HTERT RPE-1 (cell line): ENCODE results near the gene DPH6.
"Not testable (repeated sequence)": the region's sequence is repeated elsewhere in the genome, so short reads cannot be mapped to it uniquely, and the experiment has no call there.

Experiments used
- in situ Hi-C: fragments of 300-500 bp; cut with MboI; formaldehyde crosslinking; loops from 4 replicates; pipeline ENCODE4 v1.14.3; 2020; ENCODE audit warnings: low sequenced_read_pairs

DPH6 gene

DNA sequence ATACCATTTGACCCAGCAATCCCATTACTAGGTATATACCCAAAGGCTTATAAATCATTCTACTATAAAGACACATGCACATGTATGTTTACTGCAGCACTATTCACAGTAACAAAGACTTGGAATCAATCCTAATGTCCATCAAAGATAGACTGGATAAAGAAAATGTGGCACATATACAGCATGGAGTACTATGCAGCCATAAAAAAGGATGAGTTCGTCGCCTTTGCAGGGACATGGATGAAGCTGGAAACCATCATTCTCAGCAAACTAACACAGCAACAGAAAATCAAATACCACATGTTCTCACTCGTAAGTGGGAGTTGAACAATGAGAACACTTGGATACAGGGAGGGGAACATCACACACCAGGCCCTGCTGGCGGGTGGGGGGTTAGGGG lies 104.7 kb downstream of the DPH6 start:
- in situ Hi-C loops, result not testable (repeated sequence)

DNA sequence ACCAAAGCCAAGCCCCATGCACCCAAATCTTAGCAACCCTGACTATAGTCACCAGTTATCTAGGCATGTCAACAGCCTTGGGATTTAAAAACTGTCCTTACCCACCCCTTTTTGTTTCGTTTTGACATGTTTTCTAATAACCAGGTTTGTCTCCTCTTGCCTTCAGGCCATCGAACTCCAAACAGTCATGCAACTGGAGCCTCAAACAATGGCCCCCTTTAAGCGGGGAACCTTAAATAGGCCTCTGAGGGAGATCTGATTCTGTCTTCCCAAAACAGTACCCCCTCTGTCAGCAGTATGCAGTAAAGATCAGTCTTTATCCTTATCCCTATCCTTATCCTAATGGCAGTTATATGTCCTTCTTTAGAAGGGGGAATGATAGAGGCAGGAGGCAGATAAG lies 105.7 kb downstream of the DPH6 start:
- in situ Hi-C loops, result no loop called here

DNA sequence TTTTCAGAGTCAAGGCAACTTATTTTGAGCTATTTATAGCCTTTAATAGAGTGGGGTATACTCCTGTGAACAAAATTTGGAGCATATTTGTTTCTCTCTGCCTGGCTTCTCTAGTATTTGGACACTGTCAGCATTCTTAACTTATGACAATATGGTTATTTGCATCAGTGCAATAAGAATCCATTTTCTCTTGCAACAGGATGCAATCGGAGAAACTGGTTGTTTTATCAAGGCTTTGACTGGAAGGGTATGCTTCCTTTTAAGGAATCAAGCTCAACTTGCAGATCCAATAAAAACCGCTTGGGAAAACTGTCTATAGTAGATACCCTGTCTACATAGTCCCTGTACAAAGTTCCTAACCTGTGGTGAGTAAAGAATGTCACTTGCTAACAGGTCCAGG lies 106.7 kb downstream of the DPH6 start:
- in situ Hi-C loops, result no loop called here

DNA sequence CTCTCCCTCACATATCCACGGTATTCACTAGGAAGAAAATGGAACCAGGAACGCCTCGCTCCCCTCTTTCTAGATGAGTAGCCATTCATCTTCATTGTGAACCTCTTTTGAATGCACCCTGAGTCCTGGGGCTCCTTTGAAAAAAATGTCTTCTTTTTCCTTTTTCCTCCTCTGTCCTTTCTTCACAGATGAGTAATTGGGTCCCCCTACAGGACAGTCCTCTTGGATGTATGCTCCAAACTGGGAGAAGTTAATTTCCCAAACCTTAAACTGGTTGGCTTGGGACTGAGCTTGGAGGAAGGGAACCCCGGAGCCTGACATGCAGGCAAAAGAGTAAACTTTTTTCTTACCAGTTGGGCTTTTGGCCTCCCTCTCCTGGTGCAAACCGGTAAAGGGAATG lies 108.8 kb downstream of the DPH6 start:
- in situ Hi-C loops, result no loop called here

DNA sequence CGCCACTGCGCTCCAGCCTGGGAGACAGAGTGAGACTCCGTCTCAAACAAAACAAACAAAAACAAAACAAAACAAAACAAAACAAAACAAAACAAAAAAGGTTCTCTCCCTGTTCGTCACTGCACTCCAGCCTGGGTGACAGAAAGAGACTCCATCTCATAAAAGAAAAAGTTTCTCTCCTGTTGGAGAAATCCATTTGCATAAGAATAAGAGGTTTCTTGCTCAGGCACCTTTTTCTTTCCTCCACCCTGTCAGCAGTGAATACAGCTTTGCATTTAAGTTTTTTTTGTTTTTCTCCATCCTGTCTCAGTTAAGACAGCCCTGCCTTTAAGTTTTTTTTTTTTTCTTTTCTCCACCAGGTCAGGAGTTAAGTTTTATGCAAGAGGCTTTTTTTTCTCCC lies 109.5 kb downstream of the DPH6 start:
- in situ Hi-C loops, result no loop called here

DNA sequence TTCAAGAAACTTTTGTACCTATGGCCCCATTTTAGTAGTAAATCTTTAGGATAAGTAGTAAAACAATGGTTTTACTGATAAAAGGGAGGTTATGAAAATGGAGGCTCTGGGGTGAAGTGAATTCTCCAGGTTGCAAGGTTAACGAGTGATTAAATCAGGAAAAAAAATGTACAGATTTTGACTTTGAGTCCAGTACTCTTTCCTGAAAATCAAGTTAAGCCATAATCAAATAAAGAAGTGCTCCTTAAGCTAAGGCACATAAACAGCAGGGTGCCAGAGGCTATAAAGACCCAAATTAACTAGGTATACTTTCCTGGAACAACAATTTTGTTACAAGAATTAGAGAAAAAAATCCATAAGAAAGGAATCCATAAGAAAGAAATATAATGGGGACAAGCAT lies 114.7 kb downstream of the DPH6 start:
- in situ Hi-C loops, result no loop called here

DNA sequence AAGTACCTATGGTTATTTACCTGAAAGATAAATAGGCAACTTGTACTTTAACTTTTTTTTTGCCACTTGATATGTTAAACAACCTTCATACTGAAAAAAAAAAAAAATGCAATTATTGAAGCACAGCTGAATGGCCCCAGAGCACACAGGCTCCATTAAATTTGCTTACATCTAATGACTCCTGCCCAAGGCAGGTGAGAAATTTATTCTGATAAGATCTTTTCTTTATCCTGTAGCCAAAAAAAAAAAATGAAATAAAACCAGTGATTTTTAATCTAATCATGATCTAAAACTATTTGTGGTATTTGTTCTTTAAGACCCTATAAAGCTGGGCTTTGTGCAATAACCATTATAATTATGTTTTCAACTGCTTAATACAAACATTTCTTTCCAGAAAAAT lies 115.7 kb downstream of the DPH6 start:
- in situ Hi-C loops, result no loop called here

DNA sequence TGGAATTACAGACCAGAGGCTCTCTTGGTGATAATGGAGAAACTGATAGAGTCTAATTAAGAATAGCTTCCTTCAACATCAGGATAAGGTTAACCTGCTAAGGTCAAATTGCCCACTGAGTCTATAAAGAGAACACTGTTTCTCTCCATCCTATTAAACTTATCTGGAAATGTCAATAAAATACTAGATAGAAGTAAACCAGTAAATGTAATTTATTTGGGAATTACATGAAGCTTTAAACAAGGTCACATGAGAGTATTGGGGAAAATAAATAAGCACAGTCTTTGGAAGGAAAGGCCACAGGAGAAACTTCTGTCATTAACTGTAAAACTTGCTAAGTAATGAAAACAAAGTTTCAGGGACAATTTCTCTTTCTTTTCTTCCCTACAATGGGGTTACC lies 118.5 kb downstream of the DPH6 start:
- in situ Hi-C loops, result no loop called here

DNA sequence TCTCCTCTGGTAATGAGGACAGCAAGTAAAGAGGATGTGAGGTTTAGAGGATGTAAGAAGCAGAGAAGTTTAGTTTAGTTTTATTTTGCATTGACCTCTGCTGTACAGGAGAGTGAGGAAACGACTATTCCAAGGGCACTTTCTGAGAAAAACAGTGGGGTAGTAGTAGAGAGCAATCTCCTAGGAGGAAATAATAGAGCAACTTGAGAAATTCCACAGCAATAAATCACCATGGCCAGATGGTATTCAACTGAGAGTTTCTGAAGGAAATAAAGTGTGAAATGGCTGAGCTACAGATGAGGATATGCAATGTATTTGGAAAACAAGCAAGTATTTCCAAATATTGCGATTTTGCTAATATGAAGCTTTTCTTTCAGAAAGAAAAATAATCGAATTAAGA lies 118.9 kb downstream of the DPH6 start:
- in situ Hi-C loops, result no loop called here

DNA sequence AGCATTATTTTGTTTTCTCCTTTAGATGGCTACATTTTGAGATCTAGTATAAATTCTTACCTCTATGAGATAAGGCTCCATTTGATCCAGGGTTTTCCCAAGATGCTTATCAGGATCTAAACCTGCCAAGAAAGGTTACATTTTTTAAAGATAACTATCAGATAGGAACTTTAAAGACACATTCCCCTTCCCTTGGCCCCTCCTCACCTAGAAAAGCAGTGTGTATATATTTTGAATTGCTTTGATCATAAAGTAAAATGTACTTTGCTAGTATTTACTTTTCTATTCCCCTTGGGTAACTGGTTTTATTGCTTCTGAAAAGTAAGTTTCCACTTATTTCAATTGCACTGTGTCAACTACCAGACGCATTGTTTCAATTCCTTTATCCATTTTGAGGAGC lies 135.2 kb downstream of the DPH6 start:
- in situ Hi-C loops, result no loop called here

DNA sequence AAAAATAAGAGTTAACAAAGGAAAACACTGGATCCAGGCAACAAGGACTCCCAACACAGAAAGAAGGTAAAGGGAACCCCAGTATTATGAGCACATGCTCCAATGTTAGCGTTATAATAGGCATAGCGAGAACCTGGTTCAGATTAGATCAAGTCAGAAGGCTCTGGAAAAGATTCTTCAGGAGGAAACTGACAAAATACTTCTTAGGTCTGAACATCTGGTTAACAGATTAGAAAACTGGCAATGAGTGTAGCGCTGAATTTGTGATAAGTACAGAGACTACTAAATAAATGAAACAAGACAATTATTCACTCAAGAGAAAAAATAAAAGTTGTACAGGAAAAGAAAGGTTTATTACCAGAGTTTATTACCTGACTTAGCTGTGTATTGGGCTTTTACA lies 146.1 kb downstream of the DPH6 start:
- in situ Hi-C loops, result no loop called here

DNA sequence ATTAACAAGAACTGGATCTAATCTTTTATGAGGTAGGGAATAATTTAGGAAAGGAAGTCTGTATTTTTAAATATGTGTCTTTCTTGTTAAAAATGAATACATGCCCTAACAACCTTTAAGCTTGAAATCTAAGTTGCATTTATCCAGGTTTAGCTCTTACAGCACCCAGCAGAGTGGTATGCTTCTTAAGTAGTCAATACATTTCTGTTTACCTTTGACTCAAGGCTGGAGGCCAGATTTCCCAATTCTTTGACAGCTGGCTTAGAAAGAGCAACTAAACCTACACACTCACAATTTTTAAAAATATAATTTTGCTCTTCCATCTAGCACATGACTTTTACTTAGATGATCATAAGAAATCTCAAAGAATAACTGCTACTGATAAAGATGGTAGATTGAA lies 148.9 kb downstream of the DPH6 start:
- in situ Hi-C loops, result no loop called here

DNA sequence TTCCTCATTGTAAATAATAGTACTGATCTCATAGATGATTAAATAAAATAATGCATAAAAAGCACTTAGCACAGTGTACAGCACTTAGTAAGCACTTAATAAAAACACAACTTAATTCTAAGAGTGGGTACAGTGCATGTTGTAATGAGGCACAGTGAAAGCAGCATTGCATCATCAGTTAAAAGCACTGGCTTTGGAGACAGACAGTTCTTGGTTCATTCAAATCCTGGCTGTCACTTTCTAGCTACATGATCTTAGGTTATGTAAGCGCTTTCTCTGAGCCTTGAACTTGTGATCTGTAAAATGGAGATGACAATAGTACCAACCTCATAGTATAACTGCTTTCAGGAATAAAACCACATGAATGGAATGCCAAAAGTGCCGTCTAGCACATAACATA lies 151.5 kb downstream of the DPH6 start:
- in situ Hi-C loops, result no loop called here

DNA sequence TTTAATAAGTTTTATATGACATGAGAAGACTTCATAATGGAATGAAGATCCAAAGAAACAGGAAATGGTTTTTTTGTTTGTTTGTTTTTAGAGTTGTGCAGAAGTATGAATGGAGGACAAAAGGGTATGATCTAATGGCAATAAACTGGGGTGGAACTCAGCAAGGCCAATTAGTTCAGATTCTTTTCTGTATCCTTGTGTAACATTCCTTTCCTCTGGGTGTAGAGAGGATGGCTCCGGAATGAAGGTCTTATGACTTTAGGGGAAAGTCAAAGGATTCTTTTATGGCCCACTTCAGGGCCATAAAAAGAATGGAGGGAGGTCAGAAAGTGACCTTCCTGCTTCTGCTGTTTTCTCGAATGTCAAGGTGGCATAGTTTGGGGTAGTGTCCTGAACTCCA lies 152.6 kb downstream of the DPH6 start:
- in situ Hi-C loops, result no loop called here

DNA sequence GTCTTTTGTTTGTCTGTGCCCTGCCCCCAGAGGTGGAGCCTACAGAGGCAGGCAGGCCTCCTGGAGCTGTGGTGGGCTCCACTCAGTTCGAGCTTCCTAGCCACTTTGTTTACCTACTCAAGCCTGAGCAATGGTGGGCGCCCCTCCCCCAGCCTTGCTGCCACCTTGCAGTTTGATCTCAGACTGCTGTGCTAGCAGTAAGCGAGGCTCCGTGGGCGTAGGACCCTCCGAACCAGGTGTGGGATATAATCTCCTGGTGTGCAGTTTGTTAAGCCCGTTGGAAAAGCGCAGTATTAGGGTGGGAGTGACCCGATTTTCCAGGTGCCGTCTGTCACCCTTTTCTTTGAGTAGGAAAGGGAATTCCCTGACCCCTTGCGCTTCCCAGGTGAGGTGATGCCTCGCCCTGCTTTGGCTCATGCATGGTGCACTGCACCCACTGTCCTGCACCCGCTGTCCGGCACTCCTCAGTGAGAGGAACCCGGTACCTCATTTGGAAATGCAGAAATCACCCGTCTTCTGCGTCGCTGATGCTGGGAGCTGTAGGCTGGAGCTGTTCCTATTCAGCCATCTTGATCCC lies 154.5 kb downstream of the DPH6 start:
- in situ Hi-C loops, result not testable (repeated sequence)

DNA sequence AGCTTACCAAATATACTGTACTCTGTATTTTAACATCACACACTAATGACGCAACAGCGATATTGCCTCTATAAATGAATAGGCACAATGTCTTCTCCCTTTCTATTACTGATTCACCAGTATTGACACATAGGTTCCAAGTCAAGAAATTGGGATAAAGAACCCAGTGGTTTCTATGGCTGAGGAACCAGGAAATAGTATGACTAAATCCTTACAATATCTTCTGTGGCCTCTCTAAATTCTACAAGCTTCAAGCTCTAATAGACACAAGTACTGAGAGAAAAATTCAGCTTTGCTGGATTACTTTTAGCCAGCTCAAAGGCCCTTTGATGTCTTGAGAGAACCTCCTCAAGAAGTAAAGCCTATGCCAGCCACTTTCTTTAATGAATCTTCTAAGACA lies 162.5 kb downstream of the DPH6 start:
- in situ Hi-C loops, result no loop called here

DNA sequence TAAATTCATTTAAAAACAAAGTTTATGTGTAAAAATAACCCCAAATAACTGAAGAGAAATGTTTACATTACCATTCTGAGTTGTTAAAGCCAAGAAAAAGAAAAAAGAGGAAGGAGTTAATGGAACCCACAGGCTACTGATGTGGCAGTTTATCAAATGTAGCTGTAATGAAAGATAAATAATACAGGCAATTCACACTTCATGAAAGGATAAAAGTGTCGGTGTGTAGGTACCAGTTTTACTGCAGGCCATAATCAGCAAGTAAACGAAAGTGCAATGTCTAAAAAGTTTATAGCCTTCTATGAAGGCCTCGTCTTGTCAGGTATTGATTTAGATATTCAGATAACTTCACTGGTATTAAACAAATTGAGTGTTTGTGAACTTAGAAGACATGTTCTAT lies 164.6 kb downstream of the DPH6 start:
- in situ Hi-C loops, result no loop called here

DNA sequence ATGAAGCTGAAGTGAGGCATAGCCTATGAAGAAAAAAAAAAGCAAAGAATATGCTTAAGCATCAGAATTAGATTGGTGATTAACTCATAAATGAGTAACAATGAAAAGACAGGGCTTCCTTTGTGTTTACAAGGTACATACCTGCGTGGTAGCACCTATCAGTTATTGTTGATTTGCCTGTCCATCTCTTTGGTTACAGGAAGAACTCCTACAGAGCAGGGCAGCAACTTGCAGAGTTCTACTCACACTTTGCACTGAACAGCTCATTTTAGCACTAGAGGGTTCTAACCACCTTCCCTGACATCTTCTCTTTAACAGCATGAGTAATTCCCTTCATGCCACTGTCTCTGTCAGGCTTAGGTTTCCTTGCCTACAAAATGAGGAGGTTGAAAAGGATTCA lies 166.0 kb downstream of the DPH6 start:
- in situ Hi-C loops, result no loop called here

DNA sequence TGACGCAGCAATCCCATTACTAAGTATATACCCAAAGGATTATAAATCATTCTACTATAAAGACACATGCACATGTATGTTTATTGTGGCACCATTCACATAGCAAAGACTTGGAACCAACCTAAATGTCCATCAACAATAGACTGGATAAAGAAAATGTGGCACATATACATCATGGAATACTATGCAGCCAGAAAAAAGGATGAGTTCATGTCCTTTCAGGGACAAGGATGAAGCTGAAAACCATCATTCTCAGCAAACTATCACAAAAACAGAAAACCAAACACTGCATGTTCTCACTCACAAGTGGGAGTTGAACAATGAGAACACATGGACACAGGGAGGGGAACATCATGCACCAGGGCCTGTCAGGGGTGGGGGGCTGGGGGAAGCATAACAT lies 167.5 kb downstream of the DPH6 start:
- in situ Hi-C loops, result not testable (repeated sequence)

DNA sequence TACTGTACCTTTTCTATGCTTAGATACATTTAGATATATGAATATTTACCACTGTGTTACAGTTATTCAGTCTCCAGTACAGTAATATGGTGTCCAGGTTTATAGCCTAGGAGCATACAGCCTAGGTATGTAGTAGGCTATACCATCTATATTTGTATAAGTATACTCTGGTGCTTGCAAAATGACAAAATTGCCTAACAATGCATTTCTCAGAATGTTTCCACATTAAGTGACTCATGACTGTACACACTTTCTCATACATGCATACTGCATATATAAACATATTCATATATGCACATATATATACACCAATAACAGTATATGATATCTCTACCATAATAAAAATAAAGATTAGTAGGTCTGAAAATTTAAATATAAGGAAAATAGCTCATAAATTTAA lies 169.3 kb downstream of the DPH6 start:
- in situ Hi-C loops, result no loop called here

DNA sequence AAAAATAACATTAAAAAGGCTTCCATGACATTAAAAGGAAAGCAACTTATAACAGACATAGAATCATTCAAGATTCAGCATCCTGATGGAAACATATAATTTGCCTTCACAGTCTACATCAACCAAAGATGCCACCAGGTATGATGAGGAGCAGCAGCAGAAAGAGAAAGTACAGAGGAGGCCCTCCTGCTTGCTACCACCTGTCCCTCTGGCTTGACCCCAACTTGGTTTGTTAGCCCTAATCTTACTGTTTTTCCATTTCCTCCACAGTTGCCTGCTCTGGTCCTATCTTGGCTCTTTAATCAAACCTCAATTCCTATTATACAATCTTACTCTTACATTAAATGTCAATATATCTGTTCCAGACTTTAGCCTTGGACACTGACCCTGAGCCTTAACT lies 171.3 kb downstream of the DPH6 start:
- in situ Hi-C loops, result no loop called here

DNA sequence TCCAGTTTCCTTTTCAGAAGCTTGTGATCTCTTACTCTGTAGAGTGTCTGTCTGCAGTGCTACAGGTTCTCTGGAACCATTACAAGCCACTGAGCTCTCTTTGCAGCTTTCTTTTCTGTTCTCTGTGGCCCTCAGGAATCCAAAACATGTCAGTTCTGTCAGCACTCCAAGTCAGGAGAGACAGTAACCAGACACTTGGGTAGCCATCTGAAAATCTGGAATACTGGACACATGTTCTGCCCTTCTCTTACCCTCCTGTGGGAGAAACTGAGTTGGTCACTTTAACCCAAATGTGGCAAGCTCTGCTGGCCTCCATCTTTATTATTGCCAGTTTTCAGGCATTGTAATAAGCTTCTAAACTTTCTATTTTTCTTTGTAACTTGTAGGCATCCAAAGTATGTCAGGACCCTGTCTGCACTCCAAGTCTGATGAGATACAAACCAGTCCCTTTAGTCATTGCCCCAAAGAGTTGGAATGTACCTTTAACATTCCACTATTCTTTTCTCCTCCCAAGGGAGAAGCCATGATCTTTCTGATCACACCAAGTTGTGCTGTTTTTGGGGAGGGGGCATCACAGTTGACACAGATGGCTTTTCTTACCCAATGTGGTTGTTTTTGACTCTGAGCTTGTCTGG lies 183.7 kb downstream of the DPH6 start:
- in situ Hi-C loops, result no loop called here

DNA sequence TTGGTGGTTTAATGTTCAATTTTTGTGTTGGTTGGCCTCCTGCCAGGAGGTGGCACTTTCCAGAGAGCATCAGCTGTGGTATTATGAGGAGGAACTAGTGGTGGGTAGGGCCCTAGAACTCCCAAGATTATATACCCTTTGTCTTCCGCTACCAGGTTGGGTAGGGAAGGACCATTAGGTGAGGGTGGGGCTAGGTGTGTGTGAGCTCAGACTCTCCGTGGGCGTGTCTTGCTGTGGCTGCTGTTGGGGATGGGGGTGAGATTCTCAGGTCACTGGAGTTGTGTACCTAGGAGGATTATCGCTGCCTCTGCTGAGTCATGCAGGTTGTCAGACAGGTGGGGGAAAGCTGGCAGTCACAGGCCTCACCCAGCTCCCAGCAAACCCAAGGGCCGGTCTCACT lies 187.1 kb downstream of the DPH6 start:
- in situ Hi-C loops, result no loop called here
